ENCODE data around the gene HNRNPC. TPM values are rescaled to one million over a fixed set of nuclear protein-coding genes. Genes with fewer than 3 reads are reported as not detected.
A peak's percentile ranks its signal among the peaks of the same experiment; 100 is the strongest.

The HNRNPC gene
- total RNA-seq, 2 experiments from 2014 or later: 897 to 1,000 TPM

DNA sequence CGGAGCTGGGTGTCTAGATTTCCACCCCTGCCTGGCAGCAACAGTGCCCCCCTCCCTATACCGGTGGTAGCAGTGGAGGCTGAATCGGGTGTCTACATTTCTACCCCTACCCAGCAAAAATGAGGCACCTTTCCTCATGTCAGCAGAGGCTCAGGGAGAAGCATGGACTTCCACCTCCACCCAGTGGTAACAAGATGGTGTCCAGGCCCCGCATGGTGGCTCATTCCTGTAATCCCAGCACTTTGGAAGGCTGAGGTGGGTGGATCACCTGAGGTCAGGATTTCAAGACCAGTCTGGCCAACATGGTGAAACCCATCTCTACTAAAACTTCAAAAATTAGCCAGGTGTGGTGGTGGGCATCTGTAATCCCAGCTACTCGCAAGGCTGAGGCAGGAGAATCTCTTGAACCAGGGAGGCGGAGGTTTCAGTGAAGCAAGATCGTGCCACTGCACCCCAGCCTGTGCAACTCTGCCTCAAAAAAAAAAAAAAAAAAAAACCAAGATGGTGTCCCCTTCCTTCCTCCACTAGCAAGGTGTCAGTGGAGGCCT lies 77.9 kb downstream of the HNRNPC start:
- Histone ChIP-seq H3K9me3 (ENCODE audit: low read length) (no peaks in the 10 kb centered on the region), H3K9me2 (ENCODE audit: insufficient read depth, low read length) (no peaks in the 10 kb centered on the region), H3K27ac (ENCODE audit: low read depth, low read length, poor library complexity, severe bottlenecking) (peak overlapping the region; percentile 41), H3K4me1 (ENCODE audit: insufficient read depth, low read length, poor library complexity, severe bottlenecking) (peaks cover 20% of the 10 kb centered on the region), H3K36me3 (ENCODE audit: insufficient read depth, low read length) (no peaks in the 10 kb centered on the region), H3K79me2 (ENCODE audit: insufficient read depth, low read depth, low read length) (no peaks in the 10 kb centered on the region), H3K4me2 (ENCODE audit: low read length) (peak overlapping the region; percentile 79), H3K4me3 (ENCODE audit: low read depth, low read length, poor library complexity, severe bottlenecking) (peak overlapping the region; percentile 58), H2AFZ (ENCODE audit: low read length) (peak overlapping the region; percentile 96), H4K20me1 (ENCODE audit: insufficient read depth, low read length) (no peaks in the 10 kb centered on the region)
- TF ChIP-seq, protein P1, sequence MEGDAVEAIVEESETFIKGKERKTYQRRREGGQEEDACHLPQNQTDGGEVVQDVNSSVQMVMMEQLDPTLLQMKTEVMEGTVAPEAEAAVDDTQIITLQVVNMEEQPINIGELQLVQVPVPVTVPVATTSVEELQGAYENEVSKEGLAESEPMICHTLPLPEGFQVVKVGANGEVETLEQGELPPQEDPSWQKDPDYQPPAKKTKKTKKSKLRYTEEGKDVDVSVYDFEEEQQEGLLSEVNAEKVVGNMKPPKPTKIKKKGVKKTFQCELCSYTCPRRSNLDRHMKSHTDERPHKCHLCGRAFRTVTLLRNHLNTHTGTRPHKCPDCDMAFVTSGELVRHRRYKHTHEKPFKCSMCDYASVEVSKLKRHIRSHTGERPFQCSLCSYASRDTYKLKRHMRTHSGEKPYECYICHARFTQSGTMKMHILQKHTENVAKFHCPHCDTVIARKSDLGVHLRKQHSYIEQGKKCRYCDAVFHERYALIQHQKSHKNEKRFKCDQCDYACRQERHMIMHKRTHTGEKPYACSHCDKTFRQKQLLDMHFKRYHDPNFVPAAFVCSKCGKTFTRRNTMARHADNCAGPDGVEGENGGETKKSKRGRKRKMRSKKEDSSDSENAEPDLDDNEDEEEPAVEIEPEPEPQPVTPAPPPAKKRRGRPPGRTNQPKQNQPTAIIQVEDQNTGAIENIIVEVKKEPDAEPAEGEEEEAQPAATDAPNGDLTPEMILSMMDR (conservative IDR thresholded peaks at IDR 0.05; ENCODE audit: low read length): 0 out of 2 replicates have a peak, but pooled peaks have one; percentile 14
- no peak for TF ChIP-seq EZH2phosphoT487 (IDR thresholded peaks at IDR 0.05; ENCODE audit: borderline replicate concordance, low read depth, low read length)
- ChIA-PET POLR2A (interaction anchor here (0.7 kb wide), 2 partner anchors 175 to 308 kb away, joined by 3 to 8 read pairs; no protein-coding TSS in a partner anchor), CTCF (ENCODE audit: unreplicated experiment) (no interaction called here)
- no TSS peak for BruUV-seq (replicated peaks)
- intact Hi-C loops (cut with micrococcal nuclease; ENCODE audit: unreplicated experiment): no loop called here
- no peak for DNase-seq (ENCODE audit: low spot score)

DNA sequence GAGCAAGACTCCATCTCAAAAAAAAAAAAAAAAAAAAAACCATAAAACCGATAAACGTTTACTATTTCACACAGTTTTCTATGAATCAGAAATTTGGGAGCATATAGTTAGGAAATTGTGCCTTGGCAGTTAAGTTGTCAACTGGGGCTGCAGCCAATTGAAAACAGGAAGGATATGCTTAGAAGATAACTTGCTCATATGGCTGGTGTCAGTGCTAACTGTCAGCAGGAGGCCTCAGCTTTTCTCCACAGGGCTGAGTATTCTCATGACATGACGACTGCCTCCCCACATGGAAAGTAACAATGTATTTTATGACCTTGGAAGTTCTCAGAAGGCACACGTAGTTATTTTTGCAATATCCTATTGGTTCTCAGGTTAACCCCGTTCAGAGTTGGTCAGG lies 83.8 kb downstream of the HNRNPC start:
- no peak overlapping the region for H3K4me3 ChIP-seq (ENCODE audit: low read depth, low read length, poor library complexity, severe bottlenecking)
- no TSS peak for BruUV-seq (replicated peaks)
- no peaks in the 10 kb centered on the region for H3K9me2 ChIP-seq (ENCODE audit: insufficient read depth, low read length)
- no peak for DNase-seq (ENCODE audit: low spot score)
- H3K79me2 ChIP-seq (ENCODE audit: insufficient read depth, low read depth, low read length): no peaks in the 10 kb centered on the region
- no peak overlapping the region for H3K27ac ChIP-seq (ENCODE audit: low read depth, low read length, poor library complexity, severe bottlenecking)
- H4K20me1 ChIP-seq (ENCODE audit: insufficient read depth, low read length): no peaks in the 10 kb centered on the region
- H3K36me3 ChIP-seq (ENCODE audit: insufficient read depth, low read length): no peaks in the 10 kb centered on the region
- intact Hi-C loops (cut with micrococcal nuclease; ENCODE audit: unreplicated experiment): no loop called here
- ChIA-PET POLR2A (interaction anchor here (0.6 to 0.7 kb wide), 2 partner anchors 62 to 73 kb away, joined by 3 to 4 read pairs; no protein-coding TSS in a partner anchor), CTCF (ENCODE audit: unreplicated experiment) (no interaction called here)
- no peak overlapping the region for H3K4me2 ChIP-seq (ENCODE audit: low read length)
- no peaks in the 10 kb centered on the region for H3K9me3 ChIP-seq (ENCODE audit: low read length)
- no peaks in the 10 kb centered on the region for H3K4me1 ChIP-seq (ENCODE audit: insufficient read depth, low read length, poor library complexity, severe bottlenecking)
- H2AFZ ChIP-seq (ENCODE audit: low read length): no peak overlapping the region
- TF ChIP-seq EZH2phosphoT487 (IDR thresholded peaks at IDR 0.05; ENCODE audit: borderline replicate concordance, low read depth, low read length): no peak
- TF ChIP-seq, protein P1 (conservative IDR thresholded peaks at IDR 0.05; ENCODE audit: low read length): no peak

DNA sequence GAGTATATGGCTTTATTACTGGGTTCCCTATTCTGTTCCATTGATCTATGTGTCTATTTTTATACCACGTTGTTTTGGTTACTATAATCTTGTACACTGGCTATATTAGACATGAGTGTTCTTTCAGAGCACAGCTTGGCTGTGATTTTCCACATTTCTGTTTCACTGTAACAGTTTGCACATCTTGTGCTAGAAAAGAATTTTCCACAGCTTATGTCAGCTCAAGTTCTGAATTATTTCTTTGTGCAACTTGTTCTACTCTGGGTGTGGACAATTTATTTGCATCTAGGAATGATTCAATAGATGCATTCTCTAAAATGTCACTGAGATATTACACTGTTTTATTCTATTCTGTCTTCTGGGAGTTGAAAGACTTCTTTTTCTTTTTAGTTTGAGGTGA lies 85.0 kb downstream of the HNRNPC start:
- H3K9me3 ChIP-seq (ENCODE audit: low read length): no peaks in the 10 kb centered on the region
- no peak overlapping the region for H2AFZ ChIP-seq (ENCODE audit: low read length)
- CTCF ChIA-PET (ENCODE audit: unreplicated experiment): no interaction called here
- no peaks in the 10 kb centered on the region for H3K4me1 ChIP-seq (ENCODE audit: insufficient read depth, low read length, poor library complexity, severe bottlenecking)
- no TSS peak for BruUV-seq (replicated peaks)
- no peaks in the 10 kb centered on the region for H3K79me2 ChIP-seq (ENCODE audit: insufficient read depth, low read depth, low read length)
- H3K9me2 ChIP-seq (ENCODE audit: insufficient read depth, low read length): no peaks in the 10 kb centered on the region
- no peak overlapping the region for H3K4me3 ChIP-seq (ENCODE audit: low read depth, low read length, poor library complexity, severe bottlenecking)
- H3K27ac ChIP-seq (ENCODE audit: low read depth, low read length, poor library complexity, severe bottlenecking): no peak overlapping the region
- no peak overlapping the region for H3K4me2 ChIP-seq (ENCODE audit: low read length)
- TF ChIP-seq, protein P1 (conservative IDR thresholded peaks at IDR 0.05; ENCODE audit: low read length): no peak
- no peak for TF ChIP-seq EZH2phosphoT487 (IDR thresholded peaks at IDR 0.05; ENCODE audit: borderline replicate concordance, low read depth, low read length)
- no peaks in the 10 kb centered on the region for H3K36me3 ChIP-seq (ENCODE audit: insufficient read depth, low read length)
- POLR2A ChIA-PET: interaction anchor here (0.6 kb wide), 1 partner anchor 14 kb away, joined by 3 read pairs; no protein-coding TSS in a partner anchor
- intact Hi-C loops (cut with micrococcal nuclease; ENCODE audit: unreplicated experiment): no loop called here
- no peaks in the 10 kb centered on the region for H4K20me1 ChIP-seq (ENCODE audit: insufficient read depth, low read length)
- DNase-seq (ENCODE audit: low spot score): no peak

Data from OCI-LY7 (cell line).